ENCODE measurements around the gene MBP. TPM values are rescaled to one million over a fixed set of nuclear protein-coding genes. Genes with fewer than 3 reads are reported as not detected.

MBP gene
- total and polyA plus RNA-seq, 10 of the 15 experiments (the other 5 are each of a cell fraction or from before 2014, with no cell fraction given): 12.2 to 67.8 (median 42.1) TPM

- in situ Hi-C loops (cut with MboI): no loop called here
- Histone ChIP-seq H3K36me3 (ENCODE audit: control insufficient read depth in 2 of 2, insufficient read depth in 2 of 2, low read length in 1 of 2) (peaks cover 8 to 15% of the 10 kb centered on the region in 2 experiments; a peak in 3 of 4 replicates), H3K4me3 (no peak overlapping the region), H3K4me1 (ENCODE audit: control insufficient read depth, insufficient read depth, low read length) (peaks cover 21% of the 10 kb centered on the region), H3K9ac (ENCODE audit: control insufficient read depth, insufficient read depth, low read length) (no peak overlapping the region), H3K9me3 (replicated peaks; ENCODE audit: control insufficient read depth, insufficient read depth, low read length) (peaks cover 3% of the 10 kb centered on the region; the same call in 2 of the 3 replicates), H4K20me1 (ENCODE audit: control insufficient read depth, insufficient read depth) (no peaks in the 10 kb centered on the region), H3K27ac (ENCODE audit: control insufficient read depth, insufficient read depth) (peak overlapping the region; percentile 46; the same call in 1 of the 2 replicates), H2AFZ (ENCODE audit: control insufficient read depth, low read depth, low read length) (no peak overlapping the region), H3K4me2 (ENCODE audit: control insufficient read depth, insufficient read depth) (0 out of 2 replicates have a peak overlapping the region, but pooled peaks have one; percentile 33), H3K27me3 (replicated peaks in 1 of 2; ENCODE audit: control insufficient read depth in 2 of 2, insufficient read depth in 2 of 2, low read length in 1 of 2) (no peaks in the 10 kb centered on the region), H3K79me2 (ENCODE audit: control insufficient read depth, insufficient read depth, low read length) (peaks cover 12% of the 10 kb centered on the region)
- no peak for ATAC-seq
- ChIA-PET SMC1A (ENCODE audit: uncharacterized antibody, unreplicated experiment) (interaction anchor here (0.8 to 9.8 kb wide), 12 partner anchors 9 to 184 kb away, joined by 3 to 140 read pairs (median 3); no protein-coding TSS in a partner anchor), RAD21 (ENCODE audit: unreplicated experiment) (interaction anchor here (0.7 to 5.1 kb wide), 5 partner anchors 11 to 40 kb away, joined by 3 to 70 read pairs (median 5); no protein-coding TSS in a partner anchor), POLR2A (interaction anchor here (0.6 to 1.8 kb wide), 3 partner anchors 18 to 152 kb away, joined by 3 to 4 read pairs (median 3); no protein-coding TSS in a partner anchor), CTCF (interaction anchor here (0.9 to 15.3 kb wide), 8 partner anchors 9 to 160 kb away, joined by 3 to 208 read pairs (median 7); no protein-coding TSS in a partner anchor)
- FAIRE-seq: peak; percentile 18
- peak; percentile 41; the same call in 1 of the 2 replicates for TF ChIP-seq SPI1 (IDR thresholded peaks at IDR 0.05; ENCODE audit: borderline replicate concordance, insufficient read depth, low read depth, low read length)
- TF ChIP-seq, protein P1, sequence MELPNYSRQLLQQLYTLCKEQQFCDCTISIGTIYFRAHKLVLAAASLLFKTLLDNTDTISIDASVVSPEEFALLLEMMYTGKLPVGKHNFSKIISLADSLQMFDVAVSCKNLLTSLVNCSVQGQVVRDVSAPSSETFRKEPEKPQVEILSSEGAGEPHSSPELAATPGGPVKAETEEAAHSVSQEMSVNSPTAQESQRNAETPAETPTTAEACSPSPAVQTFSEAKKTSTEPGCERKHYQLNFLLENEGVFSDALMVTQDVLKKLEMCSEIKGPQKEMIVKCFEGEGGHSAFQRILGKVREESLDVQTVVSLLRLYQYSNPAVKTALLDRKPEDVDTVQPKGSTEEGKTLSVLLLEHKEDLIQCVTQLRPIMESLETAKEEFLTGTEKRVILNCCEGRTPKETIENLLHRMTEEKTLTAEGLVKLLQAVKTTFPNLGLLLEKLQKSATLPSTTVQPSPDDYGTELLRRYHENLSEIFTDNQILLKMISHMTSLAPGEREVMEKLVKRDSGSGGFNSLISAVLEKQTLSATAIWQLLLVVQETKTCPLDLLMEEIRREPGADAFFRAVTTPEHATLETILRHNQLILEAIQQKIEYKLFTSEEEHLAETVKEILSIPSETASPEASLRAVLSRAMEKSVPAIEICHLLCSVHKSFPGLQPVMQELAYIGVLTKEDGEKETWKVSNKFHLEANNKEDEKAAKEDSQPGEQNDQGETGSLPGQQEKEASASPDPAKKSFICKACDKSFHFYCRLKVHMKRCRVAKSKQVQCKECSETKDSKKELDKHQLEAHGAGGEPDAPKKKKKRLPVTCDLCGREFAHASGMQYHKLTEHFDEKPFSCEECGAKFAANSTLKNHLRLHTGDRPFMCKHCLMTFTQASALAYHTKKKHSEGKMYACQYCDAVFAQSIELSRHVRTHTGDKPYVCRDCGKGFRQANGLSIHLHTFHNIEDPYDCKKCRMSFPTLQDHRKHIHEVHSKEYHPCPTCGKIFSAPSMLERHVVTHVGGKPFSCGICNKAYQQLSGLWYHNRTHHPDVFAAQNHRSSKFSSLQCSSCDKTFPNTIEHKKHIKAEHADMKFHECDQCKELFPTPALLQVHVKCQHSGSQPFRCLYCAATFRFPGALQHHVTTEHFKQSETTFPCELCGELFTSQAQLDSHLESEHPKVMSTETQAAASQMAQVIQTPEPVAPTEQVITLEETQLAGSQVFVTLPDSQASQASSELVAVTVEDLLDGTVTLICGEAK (IDR thresholded peaks at IDR 0.05; ENCODE audit: borderline replicate concordance): no peak
- TF ChIP-seq EZH2 (IDR thresholded peaks at IDR 0.05; ENCODE audit: borderline replicate concordance, control insufficient read depth, low read depth, low read length): no peak
- DNase-seq (ENCODE audit: low read depth, low spot score): no peak
- no TSS peak for BruUV-seq (replicated peaks)
- 38% methylated on average over 1 of the region's 1 CpG for WGBS (ENCODE audit: insufficient coverage, insufficient replicate concordance, low lambda C conversion rate, missing lambda C conversion rate)
- intact Hi-C loops (cut with micrococcal nuclease; ENCODE audit: unreplicated experiment): no loop called here
Measured at GRCh38 chr18:76962851-76963250, 169.7 kb downstream of the MBP start.

Measured in GM12878 (cell line).